K562 (cell line): ENCODE results near the gene COL5A1. TPM values are rescaled to one million over a fixed set of nuclear protein-coding genes. Genes with fewer than 3 reads are reported as not detected.

Experiments used
- ATAC-seq: fragments of 200-7000 bp; cut with Tn5 transposase; 3 replicates; pipeline ENCODE4 v1.9.1; 2020; ENCODE audit warnings: moderate library complexity
- BruUV-seq: library from RNA; stranded (reverse); fragments of 400-500 nt; replicated peaks from 2 replicates; lab custom pipeline; 2021; lab: Mats Ljungman, UMichigan
- CTCF ChIA-PET: fragments of 300-600 bp; formaldehyde crosslinking; extraction: SDS; loops from one replicate; lab custom pipeline; 2021; ENCODE audit warnings: low intra/inter-chr PET ratio; lab: Yijun Ruan, JAX
- POLR2A ChIA-PET: fragments of 300-600, 350-650 bp; sonication (Branson Sonifier 250); formaldehyde crosslinking; extraction: SDS; loops from one replicate; lab custom pipeline; 2021; ENCODE audit warnings: antibody characterized with exemption, inconsistent platforms; lab: Yijun Ruan, JAX
- DNase-seq, 4 experiments: peaks; one replicate each; pipeline versions ENCODE4 v3.0.0 to v3.0.0-alpha.2; 2011 to 2018; ENCODE audit warnings: low spot score in 3 of 4, mixed read lengths in 3 of 4; ENCODE audit errors: extremely low read depth in 1 of 4
- FAIRE-seq: peaks from 2 replicates; lab custom pipeline; 2011; peaks lifted over from hg19 to GRCh38; lab: Jason Lieb, UNC
- H2AFZ ChIP-seq: 2 replicates; pipeline ENCODE4 v1.6.0; 2011; ENCODE audit warnings: low read depth, low read length, control low read depth, inconsistent platforms
- H3K27ac ChIP-seq: fragments of 200-600 bp; 3 replicates; pipeline ENCODE4 v1.8.0; 2011; ENCODE audit warnings: low read depth, mild to moderate bottlenecking, control low read depth, inconsistent platforms, low read length, moderate library complexity, mixed read lengths; ENCODE audit errors: extremely low read depth
- H3K27me3 ChIP-seq, 2 experiments: fragments of 300-600 bp in 1 of 2; 2 replicates in 1 of 2; 3 replicates in 1 of 2; pipeline versions ENCODE4 v1.6.0 to v1.8.0; 2011; ENCODE audit warnings: inconsistent platforms in 2 of 2, low read length in 2 of 2, mild to moderate bottlenecking in 1 of 2, mixed read lengths in 1 of 2, moderate library complexity in 1 of 2; ENCODE audit not compliant: control insufficient read depth in 2 of 2, insufficient read depth in 2 of 2
- H3K36me3 ChIP-seq: fragments of 300-600 bp; 3 replicates; pipeline ENCODE4 v1.8.0; 2011; ENCODE audit warnings: mild to moderate bottlenecking, low read length, inconsistent platforms; ENCODE audit not compliant: control insufficient read depth, insufficient read depth
- H3K4me1 ChIP-seq, 2 experiments: fragments of 200-600 bp in 1 of 2; replicated peaks in 1 of 2; 2 replicates in 1 of 2; 3 replicates in 1 of 2; pipeline versions ENCODE4 v1.5.1 to v1.8.0; 2011; ENCODE audit warnings: inconsistent platforms in 2 of 2, low read length in 2 of 2, mild to moderate bottlenecking in 1 of 2, mixed read lengths in 1 of 2, moderate library complexity in 1 of 2; ENCODE audit not compliant: control insufficient read depth in 2 of 2, insufficient read depth in 2 of 2
- H3K4me2 ChIP-seq: 2 replicates; pipeline ENCODE4 v1.6.1; 2011; ENCODE audit warnings: low read length, control low read depth, inconsistent platforms, mixed read lengths; ENCODE audit not compliant: insufficient read depth
- H3K4me3 ChIP-seq: fragments of 200-600 bp; sonication (generic), shearing (Covaris generic); 2 replicates; pipeline ENCODE4 v1.5.1; 2016; ENCODE audit warnings: control low read depth, inconsistent platforms
- H3K79me2 ChIP-seq: fragments of 200-600 bp; 3 replicates; pipeline ENCODE4 v1.8.0; 2011; ENCODE audit warnings: low read length, inconsistent platforms; ENCODE audit not compliant: control insufficient read depth, insufficient read depth
- H3K9ac ChIP-seq, 2 experiments: 2 replicates each; pipeline versions ENCODE4 v1.6.0 to v1.6.1; 2011; ENCODE audit warnings: low read depth in 2 of 2, low read length in 2 of 2, control low read depth in 1 of 2, inconsistent platforms in 1 of 2, mild to moderate bottlenecking in 1 of 2, mixed read lengths in 1 of 2; ENCODE audit not compliant: insufficient read depth in 1 of 2
- H3K9me1 ChIP-seq: one replicate; pipeline ENCODE4 v1.6.0; 2011; ENCODE audit warnings: inconsistent platforms, mild to moderate bottlenecking, low read length, moderate library complexity; ENCODE audit not compliant: control insufficient read depth, insufficient read depth
- H3K9me3 ChIP-seq: replicated peaks from 2 replicates; pipeline ENCODE4 v1.5.1; 2011; ENCODE audit warnings: low read depth, low read length, inconsistent platforms; ENCODE audit not compliant: control insufficient read depth, insufficient read depth
- H4K20me1 ChIP-seq: replicated peaks from 2 replicates; pipeline ENCODE4 v1.6.1; 2011; ENCODE audit warnings: low read length, inconsistent platforms, mixed read lengths; ENCODE audit not compliant: control insufficient read depth, insufficient read depth
- CHD7 ChIP-seq: fragments of 200-600 bp; sonication (generic); IDR thresholded peaks from one replicate; pipeline ENCODE4 v1.6.1; 2012; ENCODE audit warnings: mild to moderate bottlenecking, low read depth, low read length, inconsistent platforms
- ETS1 ChIP-seq: conservative IDR thresholded peaks from 2 replicates; pipeline ENCODE4 v1.6.1; 2011; ENCODE audit warnings: low read depth, mild to moderate bottlenecking, low read length; ENCODE audit not compliant: control insufficient read depth
- WGBS: fragments of 100-300 bp; shearing (Covaris generic); methylation state at CpG from one replicate; pipeline ENCODE4 v1.1.6; 2016; ENCODE audit warnings: low coverage, mixed read lengths; ENCODE audit not compliant: insufficient coverage; ENCODE audit errors: missing lambda C conversion rate; 5-methylcytosine and 5-hydroxymethylcytosine counted together
- in situ Hi-C: fragments of 300-500 bp; cut with MboI; formaldehyde crosslinking; loops from 4 replicates; pipeline ENCODE4 v1.15.0; 2018; ENCODE audit warnings: inconsistent platforms, mixed read lengths
- intact Hi-C: fragments of 100-400 bp; cut with micrococcal nuclease; formaldehyde crosslinking; loops from 2 replicates; pipeline ENCODE4 v1.14.2; 2022
- polyA plus RNA-seq, 8 experiments: library from polyadenylated mRNA; depleted of rRNA in 4 of 8; stranded (reverse) in 5 of 8; unstranded in 3 of 8; fragments of >200 nt; fragmentation: Nextera tagmentation in 2 of 8; fragmentation: Illumina TruSeq in 1 of 8; extraction: Ambion mirVana in 2 of 8; extraction: Trizol in 1 of 8; gene quantifications; 2 replicates each; pipeline versions ENCODE4 v1.2.1 to v1.2.3, GENCODE V29; 2011 to 2014; ENCODE audit warnings: inconsistent platforms in 1 of 8, missing spikeins in 1 of 8
- total RNA-seq, 7 experiments: library from RNA; depleted of rRNA in 6 of 7; stranded (reverse); fragments of >200 nt in 6 of 7; fragmentation: Illumina TruSeq in 2 of 7; extraction: Trizol in 2 of 7; gene quantifications; 2 replicates each; pipeline versions ENCODE4 v1.2.1 to v1.2.3, GENCODE V29; 2011 to 2021; ENCODE audit warnings: low replicate concordance in 1 of 7

Gene COL5A1
- total and polyA plus RNA-seq, 9 of the 15 experiments (the other 6 are each of a cell fraction or from before 2014, with no cell fraction given), result under 0.01 to 0.13 (median 0.04) TPM; not detected in 6

- no peak for TF ChIP-seq ETS1
Measured at GRCh38 chr9:134870301-134870694, 228.7 kb downstream of the COL5A1 start (continued).

- H2AFZ ChIP-seq, result no peak overlapping the region
- peaks cover 0 to 26% of the 10 kb centered on the region in 2 experiments; a peak in 2 of 5 replicates for H3K27me3 ChIP-seq
- WGBS, result 2% methylated on average over 26 of the region's 30 CpGs
- no peaks in the 10 kb centered on the region for H3K9me1 ChIP-seq
- H3K27ac ChIP-seq, result no peak overlapping the region
- no peak for TF ChIP-seq CHD7
- in situ Hi-C loops (no loop called here), intact Hi-C loops (no loop called here)
- no peak overlapping the region for H3K4me2 ChIP-seq
- no TSS peak for BruUV-seq
- H3K9me3 ChIP-seq, result no peaks in the 10 kb centered on the region
- ATAC-seq (no peak), DNase-seq (no peak), FAIRE-seq (no peak)
- H3K9ac ChIP-seq, result no peak overlapping the region
- H3K79me2 ChIP-seq, result no peaks in the 10 kb centered on the region; the same call in 2 of the 3 replicates
- no peaks in the 10 kb centered on the region for H3K36me3 ChIP-seq
- no peak overlapping the region for H3K4me3 ChIP-seq
- POLR2A ChIA-PET, result interaction anchor here (0.6 to 1.3 kb wide), 3 partner anchors 12 to 209 kb away, joined by 3 read pairs; no protein-coding TSS in a partner anchor
- no peaks in the 10 kb centered on the region for H4K20me1 ChIP-seq
- H3K4me1 ChIP-seq, result no peaks in the 10 kb centered on the region
- CTCF ChIA-PET, result no interaction called here
Measured at GRCh38 chr9:134870746-134871662, 229.4 kb downstream of the COL5A1 start.
